RCC 7860 (cell line): ENCODE measurements around the gene DHX40.
"Not testable (repeated sequence)": the region's sequence is repeated elsewhere in the genome, so short reads cannot be mapped to it uniquely, and the experiment has no call there.

ENCODE experiments used
- DNase-seq: peaks from one replicate; pipeline ENCODE4 v3.0.0-alpha.2; 2015; ENCODE audit warnings: low spot score
- FAIRE-seq: peaks from 2 replicates; lab custom pipeline; 2012; peaks lifted over from hg19 to GRCh38; lab: Jason Lieb, UNC

Gene DHX40

GRCh38 chr17:59626756-59627155 is 61.3 kb downstream of the DHX40 start:
- no peak for FAIRE-seq
- no peak for DNase-seq

- FAIRE-seq (no peak), DNase-seq (no peak)
These were observed 61.9 kb downstream of the DHX40 start for GRCh38 chr17:59627274-59627673.

GRCh38 chr17:59627770-59628171 is 62.4 kb downstream of the DHX40 start:
- DNase-seq (no peak), FAIRE-seq (no peak)

- DNase-seq (no peak), FAIRE-seq (no peak)
These were observed 63.8 kb downstream of the DHX40 start for GRCh38 chr17:59629174-59629573.

GRCh38 chr17:59631276-59631675 is 65.9 kb downstream of the DHX40 start:
- DNase-seq, result no peak
- no peak for FAIRE-seq

GRCh38 chr17:59632398-59632797 is 67.0 kb downstream of the DHX40 start:
- FAIRE-seq (no peak), DNase-seq (no peak)

- DNase-seq (no peak), FAIRE-seq (no peak)
These were observed 68.4 kb downstream of the DHX40 start for GRCh38 chr17:59633658-59634359.

GRCh38 chr17:59634632-59635541 is 69.5 kb downstream of the DHX40 start:
- DNase-seq (no peak), FAIRE-seq (peak; percentile 51)

- DNase-seq (no peak), FAIRE-seq (no peak)
These were observed 72.4 kb downstream of the DHX40 start for GRCh38 chr17:59637611-59638310.

GRCh38 chr17:59638553-59638952 is 73.1 kb downstream of the DHX40 start:
- DNase-seq (no peak), FAIRE-seq (no peak)

- peak; percentile 20 for FAIRE-seq
- DNase-seq, result no peak
These were observed 76.5 kb downstream of the DHX40 start for GRCh38 chr17:59641799-59642484.

- FAIRE-seq (no peak), DNase-seq (no peak)
These were observed 77.2 kb downstream of the DHX40 start for GRCh38 chr17:59642565-59642964.

- no peak for FAIRE-seq
- DNase-seq, result no peak
These were observed 78.0 kb downstream of the DHX40 start for GRCh38 chr17:59643159-59644140.

- no peak for FAIRE-seq
These were observed 81.9 kb downstream of the DHX40 start for GRCh38 chr17:59647288-59647687.

GRCh38 chr17:59649886-59650285 is 84.5 kb downstream of the DHX40 start:
- no peak for DNase-seq
- no peak for FAIRE-seq

More at GRCh38 chr17:59647288-59647687, 81.9 kb downstream of the DHX40 start:
- DNase-seq, result no peak

GRCh38 chr17:59650642-59651041 is 85.2 kb downstream of the DHX40 start:
- FAIRE-seq (no peak), DNase-seq (no peak)

GRCh38 chr17:59651346-59651745 is 85.9 kb downstream of the DHX40 start:
- FAIRE-seq, result no peak
- DNase-seq, result no peak

GRCh38 chr17:59652119-59652518 is 86.7 kb downstream of the DHX40 start:
- FAIRE-seq, result no peak

GRCh38 chr17:59656624-59657023 is 91.2 kb downstream of the DHX40 start:
- not testable (repeated sequence) for DNase-seq, FAIRE-seq

More at GRCh38 chr17:59652119-59652518, 86.7 kb downstream of the DHX40 start:
- DNase-seq, result no peak
